ENCODE results near the gene SMYD3. TPM values are rescaled to one million over a fixed set of nuclear protein-coding genes. Genes with fewer than 3 reads are reported as not detected.

SMYD3 gene
- total and polyA plus RNA-seq, 2 of the 4 experiments (the other 2 are of a cell fraction) = 26.5 to 37.6 TPM

DNA sequence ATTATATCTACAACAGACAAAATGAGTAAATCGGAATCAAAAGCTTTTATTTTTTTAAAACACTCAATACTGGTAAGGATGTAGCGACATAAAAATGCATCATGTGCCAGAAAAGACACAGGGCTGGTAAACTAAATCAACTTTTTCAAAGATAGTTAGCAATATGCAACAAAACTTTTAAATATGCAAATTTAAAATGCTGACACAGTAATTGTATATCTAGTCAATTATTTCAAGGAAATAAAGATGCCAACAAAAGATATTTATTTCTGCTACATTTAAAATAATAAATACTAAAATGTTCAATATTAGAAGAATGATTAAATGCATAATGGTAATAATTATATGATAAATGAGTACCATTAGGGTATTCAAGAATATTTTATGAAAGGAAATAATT is 295.1 kb downstream of the SMYD3 start:
- Histone ChIP-seq H3K4ac (ENCODE audit: low read depth, low read length) (no peak overlapping the region), H3K14ac (replicated peaks; ENCODE audit: low read depth, low read length) (no peak overlapping the region), H2AK9ac (replicated peaks; ENCODE audit: low read depth, low read length, poor library complexity) (no peak overlapping the region), H3K4me1 (ENCODE audit: control insufficient read depth, insufficient read depth, low read length) (peaks cover 5% of the 10 kb centered on the region), H4K20me1 (ENCODE audit: insufficient read depth, low read length) (no peaks in the 10 kb centered on the region), H2AK5ac (ENCODE audit: low read depth, low read length) (no peak overlapping the region), H4K91ac (ENCODE audit: insufficient read depth, low read depth, low read length) (no peak overlapping the region), H3K4me2 (ENCODE audit: low read depth, low read length) (no peak overlapping the region), H3K9me1 (ENCODE audit: insufficient read depth, low read length) (peaks cover 5% of the 10 kb centered on the region; the same call in 1 of the 2 replicates), H3K27ac (ENCODE audit: insufficient read depth, low read length) (no peak overlapping the region), H3K9me3 (ENCODE audit: control insufficient read depth, insufficient read depth, low read length) (no peaks in the 10 kb centered on the region), H3K23ac (ENCODE audit: low read depth, low read length) (no peak overlapping the region), H2BK5ac (ENCODE audit: low read depth, low read length, poor library complexity, severe bottlenecking) (no peak overlapping the region), H3K56ac (ENCODE audit: extremely low read depth, insufficient read depth, low read length) (no peak overlapping the region), H3K18ac (ENCODE audit: low read depth, low read length) (no peak overlapping the region), H3K79me1 (ENCODE audit: low read depth in 1 of 2, low read length in 2 of 2) (peaks cover 5 to 9% of the 10 kb centered on the region in 2 experiments; a peak in 3 of 4 replicates), H3K9ac (ENCODE audit: low read depth, low read length) (no peak overlapping the region), H3K4me3 (ENCODE audit: insufficient read depth, low read depth, low read length) (no peak overlapping the region), H4K8ac (ENCODE audit: low read depth in 2 of 2, low read length in 2 of 2) (no peak overlapping the region), H2AFZ (replicated peaks; ENCODE audit: low read length, poor library complexity) (no peak overlapping the region), H3K27me3 (ENCODE audit: control insufficient read depth, insufficient read depth, low read length) (no peaks in the 10 kb centered on the region), H2BK120ac (ENCODE audit: low read depth, low read length) (no peak overlapping the region), H3K36me3 (ENCODE audit: control insufficient read depth, insufficient read depth, low read length) (no peaks in the 10 kb centered on the region), H4K5ac (ENCODE audit: low read depth, low read length) (no peak overlapping the region), H2BK15ac (ENCODE audit: low read depth, low read length) (no peak overlapping the region), H2BK20ac (ENCODE audit: low read depth, low read length) (no peak overlapping the region)
- ATAC-seq (ENCODE audit: low read depth) (no peak), DNase-seq (no peak)
- in situ Hi-C loops (cut with MboI; ENCODE audit: low sequenced_read_pairs) (no loop called here), intact Hi-C loops (cut with micrococcal nuclease) (no loop called here), dilution Hi-C loops (cut with HindIII; ENCODE audit: low sequenced_read_pairs, unreplicated experiment) (no loop called here)
- BruUV-seq (replicated peaks) = no TSS peak
- ChIA-PET CTCF (no interaction called here), POLR2A (ENCODE audit: unreplicated experiment) (no interaction called here)
- WGBS, 2 experiments (ENCODE audit: extremely low coverage in 2 of 2, insufficient read length in 1 of 2) = no CpG with 5 or more reads among the region's 2 CpGs
- peak; percentile 67 for TF ChIP-seq MAFK (IDR thresholded peaks at IDR 0.05; ENCODE audit: low read depth, low read length)
- no peak for TF ChIP-seq FOS (IDR thresholded peaks at IDR 0.05; ENCODE audit: low read depth, low read length)
